Activated T-cell treated with anti-CD3 and anti-CD28 coated beads, Interleukin-2, amount 50 U/mL, for 72 hours (primary cell): Measurements from ENCODE around the gene PAIP2. TPM values are rescaled to one million over a fixed set of nuclear protein-coding genes. Genes with fewer than 3 reads are reported as not detected.
"Not testable (repeated sequence)": the region's sequence is repeated elsewhere in the genome, so short reads cannot be mapped to it uniquely, and the experiment has no call there.

Experiments used
- ATAC-seq, 2 donors: fragments of 150-1000 bp; cut with Tn5 transposase; replicated peaks in 1 of 2; 2 replicates each; pipeline ENCODE4 v1.10.0; 2021; ENCODE audit warnings: moderate library complexity in 2 of 2, mild to moderate bottlenecking in 1 of 2
- DNase-seq, 2 donors: peaks; one replicate each; pipeline ENCODE4 v3.0.0; 2021 to 2022; ENCODE audit warnings: mixed read lengths in 1 of 2
- H3K27ac Mint-ChIP-seq: one replicate; pipeline ENCODE4 v1.8.0; 2022; ENCODE audit warnings: mild to moderate bottlenecking, moderate library complexity, mixed read lengths
- H3K27me3 Mint-ChIP-seq: one replicate; pipeline ENCODE4 v1.8.0; 2022; ENCODE audit warnings: low read depth, mixed read lengths
- H3K36me3 Mint-ChIP-seq, 2 donors: one replicate each; pipeline ENCODE4 v1.8.0; 2022; ENCODE audit warnings: mixed read lengths in 2 of 2, mild to moderate bottlenecking in 1 of 2; ENCODE audit not compliant: insufficient read depth in 2 of 2
- H3K4me1 Mint-ChIP-seq: one replicate; pipeline ENCODE4 v1.8.0; 2022; ENCODE audit warnings: low read depth, mixed read lengths
- H3K4me3 Mint-ChIP-seq, 2 donors: one replicate each; pipeline ENCODE4 v1.8.0; 2022; ENCODE audit warnings: mild to moderate bottlenecking in 2 of 2, mixed read lengths in 2 of 2, moderate library complexity in 2 of 2
- H3K9me3 Mint-ChIP-seq, 2 donors: one replicate each; pipeline ENCODE4 v1.8.0; 2022; ENCODE audit warnings: mixed read lengths in 2 of 2
- total RNA-seq, 2 donors: library from RNA; stranded (reverse); gene quantifications; one replicate each; pipeline ENCODE4 v1.2.3, GENCODE V29; 2022

PAIP2 gene
- total RNA-seq, 2 donors from 2014 or later, result 141 to 144 TPM

DNA sequence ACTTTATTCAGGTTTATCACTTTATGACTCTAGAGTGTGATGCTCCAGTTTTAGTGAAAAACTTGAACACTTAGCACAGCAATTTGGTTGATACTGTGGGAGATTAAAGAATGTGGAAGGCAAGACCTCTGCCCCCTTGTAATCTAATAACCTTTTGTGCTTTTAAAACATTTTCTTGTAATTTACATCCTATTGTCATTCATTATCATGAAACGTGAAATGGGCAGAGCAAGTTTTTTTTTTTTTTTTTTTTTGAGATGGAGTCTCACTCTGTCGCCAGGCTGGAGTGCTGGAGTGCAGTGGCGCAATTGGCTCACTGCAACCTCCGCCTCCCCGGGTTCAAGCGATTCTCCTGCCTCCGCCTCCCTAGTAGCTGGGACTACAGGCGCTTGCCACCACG, 1.8 kb downstream of the PAIP2 start:
- ATAC-seq, result no peak
- H3K36me3 Mint-ChIP-seq, result peaks cover 3 to 14% of the 10 kb centered on the region in 2 donors
- peak overlapping the region; percentile 85 to 96 for H3K4me3 Mint-ChIP-seq
- peaks cover 60% of the 10 kb centered on the region for H3K4me1 Mint-ChIP-seq
- peak overlapping the region; percentile 75 for H3K27ac Mint-ChIP-seq
- no peaks in the 10 kb centered on the region for H3K9me3 Mint-ChIP-seq
- H3K27me3 Mint-ChIP-seq, result no peaks in the 10 kb centered on the region
- DNase-seq, result no peak

DNA sequence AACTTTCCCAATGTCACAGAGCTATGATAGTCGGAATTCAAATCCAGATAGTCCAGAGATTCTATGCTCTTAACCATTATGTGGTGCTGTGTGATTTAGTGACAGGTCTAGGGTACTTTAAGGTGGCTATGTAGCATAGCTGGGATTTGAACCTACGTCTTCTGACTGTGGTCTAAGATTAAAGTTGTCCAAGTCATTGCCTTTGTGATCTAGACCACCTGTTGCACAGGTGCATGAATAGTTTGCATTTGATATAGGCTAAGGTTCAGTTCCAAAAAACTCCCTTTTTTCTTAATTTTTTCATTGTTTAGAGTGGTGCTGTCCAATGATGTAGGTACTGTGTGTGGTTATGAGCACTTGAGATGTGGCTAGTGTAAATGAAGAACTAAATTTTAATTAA, 2.5 kb downstream of the PAIP2 start:
- H3K36me3 Mint-ChIP-seq, result peaks cover 3 to 17% of the 10 kb centered on the region in 2 donors
- H3K27me3 Mint-ChIP-seq, result no peaks in the 10 kb centered on the region
- ATAC-seq (no peak), DNase-seq (no peak)
- no peaks in the 10 kb centered on the region for H3K9me3 Mint-ChIP-seq
- peak overlapping the region; percentile 51 to 96 for H3K4me3 Mint-ChIP-seq
- H3K4me1 Mint-ChIP-seq, result peaks cover 67% of the 10 kb centered on the region
- H3K27ac Mint-ChIP-seq, result peak overlapping the region; percentile 71

DNA sequence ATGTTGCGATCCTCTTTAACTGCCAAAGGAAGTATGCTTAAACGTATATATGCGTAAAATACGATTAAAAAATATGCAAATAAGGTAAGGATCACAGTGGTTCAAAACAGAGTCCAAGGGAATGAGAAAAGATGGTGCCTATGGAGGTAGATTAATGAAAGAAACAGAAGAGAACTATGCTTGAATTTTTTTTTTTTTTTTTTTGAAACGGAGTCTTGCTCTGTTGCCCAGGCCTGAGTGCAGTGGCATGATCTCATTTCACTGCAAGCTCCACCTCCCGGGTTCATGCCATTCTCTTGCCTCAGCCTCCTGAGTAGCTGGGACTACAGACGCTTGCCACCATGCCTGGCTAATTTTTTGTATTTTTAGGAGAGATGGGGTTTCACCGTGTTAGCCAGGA, 3.8 kb downstream of the PAIP2 start:
- H3K9me3 Mint-ChIP-seq, H3K27ac Mint-ChIP-seq, DNase-seq, ATAC-seq, H3K27me3 Mint-ChIP-seq, H3K4me3 Mint-ChIP-seq: not testable (repeated sequence)
- Mint-ChIP-seq H3K4me1 (peaks cover 72% of the 10 kb centered on the region), H3K36me3 (peaks cover 3 to 17% of the 10 kb centered on the region in 2 donors)

DNA sequence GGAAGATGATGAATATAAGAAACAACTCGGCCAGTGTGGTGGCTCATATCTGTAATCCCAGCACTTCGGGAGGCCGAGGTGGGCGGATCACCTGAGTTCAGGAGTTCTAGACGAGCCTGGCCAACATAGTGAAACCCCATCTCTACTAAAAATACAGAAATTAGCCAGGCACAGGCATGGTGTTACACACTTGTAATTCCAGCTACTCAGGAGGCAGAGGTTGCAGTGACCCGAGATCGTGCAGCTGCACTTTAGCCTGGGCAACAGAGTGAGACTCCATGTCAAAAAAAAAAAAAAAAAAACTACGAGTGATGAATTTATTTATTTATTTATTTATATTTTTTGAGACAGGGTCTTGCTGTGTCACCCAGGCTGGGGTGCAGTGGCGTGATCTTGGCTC, 6.2 kb downstream of the PAIP2 start:
- H3K27ac Mint-ChIP-seq, H3K27me3 Mint-ChIP-seq, DNase-seq, H3K9me3 Mint-ChIP-seq, ATAC-seq, H3K4me3 Mint-ChIP-seq: not testable (repeated sequence)
- peaks cover 2 to 17% of the 10 kb centered on the region in 2 donors for H3K36me3 Mint-ChIP-seq
- peaks cover 60% of the 10 kb centered on the region for H3K4me1 Mint-ChIP-seq

DNA sequence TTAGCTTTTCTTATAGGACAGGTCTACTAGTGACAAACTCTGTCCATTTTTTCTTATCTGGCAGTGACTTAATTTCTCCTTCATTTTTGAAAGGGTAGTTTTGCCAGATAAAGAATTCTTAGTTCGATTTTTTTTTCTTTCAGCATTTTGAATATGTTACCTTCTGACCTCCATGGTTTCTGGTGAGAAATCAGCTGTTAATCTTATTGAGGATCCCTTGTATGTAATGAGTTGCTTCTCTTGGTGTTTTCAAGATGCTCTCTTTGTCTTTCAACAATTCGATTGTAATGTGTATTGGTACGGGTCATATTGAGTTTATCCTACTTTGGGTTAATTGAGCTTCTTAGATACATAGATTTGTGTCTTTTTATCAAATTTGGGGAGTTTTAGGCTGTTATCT, 12.5 kb downstream of the PAIP2 start:
- Mint-ChIP-seq H3K27me3 (no peaks in the 10 kb centered on the region), H3K4me3 (no peak overlapping the region), H3K9me3 (peaks cover 0 to 2% of the 10 kb centered on the region in 2 donors), H3K4me1 (peaks cover 17% of the 10 kb centered on the region), H3K27ac (no peak overlapping the region), H3K36me3 (peaks cover 7 to 9% of the 10 kb centered on the region in 2 donors)
- ATAC-seq (no peak), DNase-seq (no peak)

DNA sequence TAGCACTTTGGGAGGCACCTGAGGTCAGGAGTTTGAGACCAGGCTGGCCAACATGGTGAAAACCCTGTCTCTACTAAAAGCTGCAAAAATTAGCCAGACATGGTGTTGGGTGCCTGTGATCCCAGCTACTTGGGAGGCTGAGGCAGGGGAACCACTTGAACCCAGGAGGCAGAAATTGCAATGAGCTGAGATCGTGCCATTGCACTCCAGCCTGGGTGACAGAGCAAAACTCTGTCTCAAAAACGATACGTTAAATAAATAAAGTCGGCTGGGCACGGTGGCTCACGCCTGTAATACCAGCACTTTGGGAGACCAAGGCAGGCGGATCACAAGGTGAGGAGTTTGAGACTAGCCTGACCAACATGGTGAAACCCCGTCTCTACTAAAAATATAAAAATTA, 14.2 kb downstream of the PAIP2 start:
- not testable (repeated sequence) for DNase-seq, H3K36me3 Mint-ChIP-seq, H3K27me3 Mint-ChIP-seq, H3K27ac Mint-ChIP-seq, ATAC-seq, H3K9me3 Mint-ChIP-seq, H3K4me3 Mint-ChIP-seq
- H3K4me1 Mint-ChIP-seq, result peaks cover 11% of the 10 kb centered on the region

DNA sequence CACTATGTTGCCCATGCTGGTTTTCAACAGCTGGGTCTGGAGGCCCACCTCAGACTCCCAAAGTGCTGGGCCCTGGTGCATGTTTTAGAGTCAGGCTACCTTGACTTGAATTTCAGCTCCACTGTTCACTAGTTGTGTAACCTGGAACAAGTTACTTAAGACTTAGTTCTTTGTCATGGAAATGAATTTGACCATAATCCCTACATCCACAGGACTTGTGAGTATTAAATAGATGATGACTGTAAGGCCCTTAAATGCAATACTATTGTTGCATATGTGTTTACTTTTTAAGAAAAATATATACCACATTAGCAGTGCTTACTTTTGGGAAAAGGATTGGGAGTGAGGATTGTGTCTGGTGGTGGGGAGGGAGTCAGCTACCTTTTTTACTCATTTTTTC, 16.4 kb downstream of the PAIP2 start:
- H3K36me3 Mint-ChIP-seq, result peaks cover 7 to 9% of the 10 kb centered on the region in 2 donors
- ATAC-seq (no peak), DNase-seq (no peak)
- peaks cover 0 to 2% of the 10 kb centered on the region in 2 donors for H3K9me3 Mint-ChIP-seq
- no peak overlapping the region for H3K4me3 Mint-ChIP-seq
- H3K4me1 Mint-ChIP-seq, result peaks cover 18% of the 10 kb centered on the region
- no peak overlapping the region for H3K27ac Mint-ChIP-seq
- H3K27me3 Mint-ChIP-seq, result no peaks in the 10 kb centered on the region

DNA sequence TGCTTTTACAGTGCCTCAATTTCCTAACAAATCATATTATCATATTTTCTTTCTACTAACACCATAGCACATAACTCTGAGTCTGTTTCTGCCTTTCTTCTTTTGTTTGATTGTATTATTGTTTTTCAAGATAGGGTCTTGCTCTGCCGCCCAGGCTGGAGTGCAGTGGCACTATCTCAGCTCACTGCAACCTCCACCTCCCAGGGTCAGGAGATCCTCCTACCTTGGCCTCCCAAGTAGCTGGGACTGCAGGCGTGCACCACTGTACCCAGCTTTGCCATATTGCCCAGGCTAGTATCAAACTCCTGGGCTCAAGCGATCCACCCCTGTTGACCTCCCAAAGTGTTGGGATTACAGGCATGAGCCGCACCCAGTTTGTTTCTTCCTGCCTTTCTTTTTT, 18.7 kb downstream of the PAIP2 start:
- H3K27me3 Mint-ChIP-seq, result no peaks in the 10 kb centered on the region
- H3K4me3 Mint-ChIP-seq, result no peak overlapping the region
- DNase-seq (no peak), ATAC-seq (no peak)
- no peaks in the 10 kb centered on the region for H3K9me3 Mint-ChIP-seq
- peaks cover 26% of the 10 kb centered on the region for H3K4me1 Mint-ChIP-seq
- H3K36me3 Mint-ChIP-seq, result peaks cover 8 to 17% of the 10 kb centered on the region in 2 donors
- peak overlapping the region; percentile 48 for H3K27ac Mint-ChIP-seq

DNA sequence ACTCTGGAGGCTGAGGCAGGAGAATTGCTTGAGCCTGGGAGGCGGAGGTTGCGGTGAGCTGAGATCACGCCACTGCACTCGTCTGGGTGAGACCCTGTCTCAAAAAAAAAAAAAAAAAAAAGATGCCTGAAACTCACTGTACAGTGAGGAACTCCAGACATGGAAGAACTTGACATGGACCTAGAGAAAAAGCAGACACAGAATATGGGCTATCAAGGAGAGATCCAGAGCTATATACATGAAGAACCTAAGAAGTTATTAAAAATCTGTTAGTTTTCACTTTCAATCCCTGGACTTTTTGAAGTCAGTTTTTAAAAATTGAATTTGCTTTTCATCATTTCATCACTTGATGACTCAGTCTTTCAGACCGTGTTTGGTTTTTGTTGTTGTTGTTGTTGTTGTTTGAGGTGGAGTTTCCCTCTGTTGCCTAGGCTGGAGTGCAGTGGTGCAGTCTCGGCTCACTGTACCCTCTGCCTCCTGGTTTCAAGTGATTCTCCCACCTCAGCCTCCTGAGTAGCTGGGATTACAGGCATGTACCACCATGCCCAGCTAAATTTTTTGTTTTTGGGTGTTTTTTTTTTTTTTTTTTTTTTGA, 20.3 kb downstream of the PAIP2 start:
- peaks cover 8 to 15% of the 10 kb centered on the region in 2 donors for H3K36me3 Mint-ChIP-seq
- H3K27ac Mint-ChIP-seq, result peak overlapping the region; percentile 68

DNA sequence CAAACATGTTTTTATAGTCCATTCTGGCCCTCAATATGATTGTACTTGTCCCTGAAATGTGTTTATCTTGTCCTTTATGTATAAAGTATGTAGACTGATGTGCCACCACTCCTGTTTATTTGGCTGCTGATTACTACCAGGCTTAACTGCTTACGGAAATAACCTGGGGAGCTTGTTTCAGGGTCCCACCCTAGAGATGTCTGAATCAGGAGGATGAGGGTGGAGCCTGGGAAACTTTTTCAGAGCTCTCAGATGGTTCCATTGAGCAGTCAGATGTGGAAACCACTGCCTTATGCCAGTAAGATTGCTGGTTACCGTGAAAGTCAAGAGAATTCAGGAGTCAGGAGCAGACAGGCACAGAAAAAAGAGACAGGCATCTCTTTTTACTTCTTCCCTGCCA, 22.3 kb downstream of the PAIP2 start:
- no peak for DNase-seq
- Mint-ChIP-seq H3K27ac (peak overlapping the region; percentile 75), H3K4me1 (peaks cover 26% of the 10 kb centered on the region), H3K9me3 (no peaks in the 10 kb centered on the region), H3K36me3 (peaks cover 6 to 18% of the 10 kb centered on the region in 2 donors), H3K4me3 (no peak overlapping the region), H3K27me3 (no peaks in the 10 kb centered on the region)
- ATAC-seq, result peak; percentile 51 to 53

More for the DNA sequence above, 20.3 kb downstream of the PAIP2 start:
- DNase-seq, result no peak
- no peaks in the 10 kb centered on the region for H3K9me3 Mint-ChIP-seq
- no peaks in the 10 kb centered on the region for H3K27me3 Mint-ChIP-seq
- peak in 1 of 2 donors; percentile 77 for ATAC-seq
- H3K4me3 Mint-ChIP-seq, result no peak overlapping the region
- H3K4me1 Mint-ChIP-seq, result peaks cover 26% of the 10 kb centered on the region

DNA sequence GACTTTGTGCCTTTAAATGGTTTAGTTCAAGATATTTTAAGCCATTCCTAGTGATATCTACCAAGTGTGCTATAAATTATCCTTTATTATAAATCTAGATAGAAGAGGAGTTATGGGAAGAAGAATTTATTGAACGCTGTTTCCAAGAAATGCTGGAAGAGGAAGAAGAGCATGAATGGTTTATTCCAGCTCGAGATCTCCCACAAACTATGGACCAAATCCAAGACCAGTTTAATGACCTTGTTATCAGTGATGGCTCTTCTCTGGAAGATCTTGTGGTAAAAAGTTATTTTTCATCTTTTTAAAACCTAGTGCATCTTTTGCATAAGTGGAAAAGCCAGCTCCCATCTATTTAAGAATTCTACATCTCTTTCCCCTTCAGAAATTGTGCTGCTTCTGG, 22.8 kb downstream of the PAIP2 start:
- DNase-seq, result no peak
- Mint-ChIP-seq H3K27ac (peak overlapping the region; percentile 75), H3K4me3 (no peak overlapping the region), H3K4me1 (peaks cover 26% of the 10 kb centered on the region), H3K36me3 (peaks cover 6 to 18% of the 10 kb centered on the region in 2 donors), H3K27me3 (no peaks in the 10 kb centered on the region), H3K9me3 (no peaks in the 10 kb centered on the region)
- no peak for ATAC-seq

DNA sequence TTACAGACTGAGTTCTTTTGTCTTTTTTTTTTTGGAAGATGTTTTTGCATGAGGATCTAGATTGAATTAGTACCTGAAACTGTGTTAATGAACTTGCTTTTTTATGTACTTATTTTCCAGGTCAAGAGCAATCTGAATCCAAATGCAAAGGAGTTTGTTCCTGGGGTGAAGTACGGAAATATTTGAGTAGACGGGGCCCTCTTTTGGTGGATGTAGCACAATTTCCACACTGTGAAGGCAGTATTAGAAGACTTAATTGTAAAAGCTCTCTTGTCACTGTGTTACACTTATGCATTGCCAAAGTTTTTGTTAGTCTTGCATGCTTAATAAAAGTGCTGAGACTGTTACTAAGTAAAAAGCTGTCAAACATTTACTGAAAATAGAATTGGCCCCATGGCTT, 27.0 kb downstream of the PAIP2 start:
- ATAC-seq (no peak), DNase-seq (no peak)
- no peak overlapping the region for H3K4me3 Mint-ChIP-seq
- peaks cover 4 to 16% of the 10 kb centered on the region in 2 donors for H3K36me3 Mint-ChIP-seq
- H3K27me3 Mint-ChIP-seq, result no peaks in the 10 kb centered on the region
- peak overlapping the region; percentile 55 for H3K27ac Mint-ChIP-seq
- no peaks in the 10 kb centered on the region for H3K9me3 Mint-ChIP-seq
- H3K4me1 Mint-ChIP-seq, result peaks cover 25% of the 10 kb centered on the region

DNA sequence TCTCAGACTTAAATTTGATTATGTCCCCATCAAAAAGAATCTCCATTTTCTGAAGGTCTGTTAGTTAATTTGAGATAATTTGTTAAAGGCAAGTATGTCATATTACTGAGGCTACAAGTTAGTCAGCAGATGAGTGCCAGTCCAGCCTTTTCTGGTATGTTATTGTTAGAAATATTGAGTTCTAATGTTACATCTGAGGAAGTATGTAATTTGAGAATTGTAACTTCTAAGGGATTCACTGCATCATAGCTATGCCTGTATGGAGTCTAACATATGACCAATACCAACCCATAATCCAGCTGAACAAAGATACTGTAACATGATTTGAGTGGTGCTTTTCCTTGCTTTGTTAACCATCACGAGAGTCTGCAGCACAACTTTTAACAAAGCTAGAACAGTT, 27.5 kb downstream of the PAIP2 start:
- Mint-ChIP-seq H3K9me3 (no peaks in the 10 kb centered on the region), H3K4me1 (peaks cover 19% of the 10 kb centered on the region), H3K27me3 (no peaks in the 10 kb centered on the region), H3K4me3 (no peak overlapping the region), H3K36me3 (peaks cover 0 to 10% of the 10 kb centered on the region in 2 donors), H3K27ac (no peak overlapping the region)
- ATAC-seq (no peak), DNase-seq (no peak)
